ENCODE measurements around the gene ADGRV1.

Gene ADGRV1

GRCh38 chr5:91135475-91136248 is 577.1 kb downstream of the ADGRV1 start:
- DNase-seq (ENCODE audit: low read depth, low spot score), result no peak

- DNase-seq (ENCODE audit: low read depth, low spot score), result no peak
Measured at GRCh38 chr5:91136271-91136670, 577.7 kb downstream of the ADGRV1 start.

GRCh38 chr5:91137647-91138046 is 579.0 kb downstream of the ADGRV1 start:
- DNase-seq (ENCODE audit: low read depth, low spot score), result no peak

- no peak for DNase-seq (ENCODE audit: low read depth, low spot score)
Measured at GRCh38 chr5:91139572-91140200, 581.1 kb downstream of the ADGRV1 start.

GRCh38 chr5:91140657-91141056 is 582.1 kb downstream of the ADGRV1 start:
- DNase-seq (ENCODE audit: low read depth, low spot score), result no peak

- no peak for DNase-seq (ENCODE audit: low read depth, low spot score)
Measured at GRCh38 chr5:91141642-91142041, 583.0 kb downstream of the ADGRV1 start.

- no peak for DNase-seq (ENCODE audit: low read depth, low spot score)
Measured at GRCh38 chr5:91142386-91142785, 583.8 kb downstream of the ADGRV1 start.

- DNase-seq (ENCODE audit: low read depth, low spot score), result no peak
Measured at GRCh38 chr5:91142819-91143218, 584.2 kb downstream of the ADGRV1 start.

- no peak for DNase-seq (ENCODE audit: low read depth, low spot score)
Measured at GRCh38 chr5:91143840-91144239, 585.2 kb downstream of the ADGRV1 start.

- no peak for DNase-seq (ENCODE audit: low read depth, low spot score)
Measured at GRCh38 chr5:91144491-91145332, 586.1 kb downstream of the ADGRV1 start.

- DNase-seq (ENCODE audit: low read depth, low spot score), result no peak
Measured at GRCh38 chr5:91145333-91145620, 586.7 kb downstream of the ADGRV1 start.

- DNase-seq (ENCODE audit: low read depth, low spot score), result no peak
Measured at GRCh38 chr5:91146230-91146629, 587.6 kb downstream of the ADGRV1 start.

- DNase-seq (ENCODE audit: low read depth, low spot score), result no peak
Measured at GRCh38 chr5:91146905-91147600, 588.5 kb downstream of the ADGRV1 start.

GRCh38 chr5:91150234-91150633 is 591.6 kb downstream of the ADGRV1 start:
- no peak for DNase-seq (ENCODE audit: low read depth, low spot score)

- DNase-seq (ENCODE audit: low read depth, low spot score), result no peak
Measured at GRCh38 chr5:91150636-91151035, 592.0 kb downstream of the ADGRV1 start.

GRCh38 chr5:91151947-91152346 is 593.4 kb downstream of the ADGRV1 start:
- no peak for DNase-seq (ENCODE audit: low read depth, low spot score)

GRCh38 chr5:91154338-91154737 is 595.7 kb downstream of the ADGRV1 start:
- DNase-seq (ENCODE audit: low read depth, low spot score), result no peak

- no peak for DNase-seq (ENCODE audit: low read depth, low spot score)
Measured at GRCh38 chr5:91155274-91155673, 596.7 kb downstream of the ADGRV1 start.

- no peak for DNase-seq (ENCODE audit: low read depth, low spot score)
Measured at GRCh38 chr5:91156242-91156641, 597.6 kb downstream of the ADGRV1 start.

GRCh38 chr5:91158011-91158410 is 599.4 kb downstream of the ADGRV1 start:
- no peak for DNase-seq (ENCODE audit: low read depth, low spot score)

GRCh38 chr5:91159647-91160046 is 601.0 kb downstream of the ADGRV1 start:
- no peak for DNase-seq (ENCODE audit: low read depth, low spot score)

- DNase-seq (ENCODE audit: low read depth, low spot score), result no peak
Measured at GRCh38 chr5:91160714-91161285, 602.2 kb downstream of the ADGRV1 start.

Data from activated naive CD8-positive, alpha-beta T cell treated with anti-CD3 and anti-CD28 coated beads, Interleukin-2, amount 50 U/mL, for 16 hours (primary cell).